ENCODE measurements around the gene FGF11. TPM values are rescaled to one million over a fixed set of nuclear protein-coding genes. Genes with fewer than 3 reads are reported as not detected.

FGF11 gene
- polyA plus RNA-seq, 2 of the 4 experiments (the other 2 are of a cell fraction) = 1.4 to 1.8 TPM

DNA sequence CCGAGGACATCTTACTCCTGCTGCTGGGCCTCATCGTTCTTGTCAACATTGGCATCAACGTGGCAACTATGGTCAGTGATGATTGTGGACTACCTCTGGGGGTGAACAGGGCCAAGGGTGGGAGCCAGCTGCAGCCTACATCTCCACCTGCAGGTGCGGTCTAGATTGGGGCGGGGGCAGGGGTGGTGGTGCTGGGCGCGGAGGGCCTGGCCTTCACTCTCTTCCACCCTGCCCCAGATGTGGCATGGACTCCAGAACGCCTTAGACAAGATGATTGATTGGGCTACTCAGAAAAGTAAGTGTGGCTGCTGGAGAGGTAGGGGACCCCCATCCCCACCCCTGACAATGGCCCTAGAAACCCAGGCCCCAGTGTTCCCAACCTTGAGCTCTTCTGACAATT lies 13.6 kb upstream of the FGF11 start:
- no peaks in the 10 kb centered on the region for H3K9me3 ChIP-seq
- CTCF ChIA-PET = interaction anchor here (0.5 to 5.7 kb wide), 5 partner anchors 10 to 135 kb away, joined by 3 to 50 read pairs (median 5); partner anchors contain the start of genes TMEM102 and TMEM95
- POLR2A ChIA-PET = interaction anchor here (1.1 to 1.9 kb wide), 2 partner anchors 10 to 22 kb away, joined by 4 to 9 read pairs; partner anchors contain the start of genes TMEM102 and TMEM256
- no peak overlapping the region for H3K4me3 ChIP-seq
- no peak overlapping the region for H3K4me2 ChIP-seq
- ATAC-seq = no peak
- WGBS (ENCODE audit: missing lambda C conversion rate) = 74% methylated on average over 8 of the region's 8 CpGs
- FAIRE-seq = no peak
- H3K4me1 ChIP-seq = no peaks in the 10 kb centered on the region
- no peak for DNase-seq (ENCODE audit: low read depth in 1 of 2, low spot score in 1 of 2)
- H3K27ac ChIP-seq = no peak overlapping the region
- TF ChIP-seq NPAS2 (CRISPR knock-in tag; IDR thresholded peaks at IDR 0.05; ENCODE audit: borderline replicate concordance) = no peak
- TF ChIP-seq, protein P1, sequence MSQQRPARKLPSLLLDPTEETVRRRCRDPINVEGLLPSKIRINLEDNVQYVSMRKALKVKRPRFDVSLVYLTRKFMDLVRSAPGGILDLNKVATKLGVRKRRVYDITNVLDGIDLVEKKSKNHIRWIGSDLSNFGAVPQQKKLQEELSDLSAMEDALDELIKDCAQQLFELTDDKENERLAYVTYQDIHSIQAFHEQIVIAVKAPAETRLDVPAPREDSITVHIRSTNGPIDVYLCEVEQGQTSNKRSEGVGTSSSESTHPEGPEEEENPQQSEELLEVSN (IDR thresholded peaks at IDR 0.05; ENCODE audit: borderline replicate concordance, low read depth) = no peak

DNA sequence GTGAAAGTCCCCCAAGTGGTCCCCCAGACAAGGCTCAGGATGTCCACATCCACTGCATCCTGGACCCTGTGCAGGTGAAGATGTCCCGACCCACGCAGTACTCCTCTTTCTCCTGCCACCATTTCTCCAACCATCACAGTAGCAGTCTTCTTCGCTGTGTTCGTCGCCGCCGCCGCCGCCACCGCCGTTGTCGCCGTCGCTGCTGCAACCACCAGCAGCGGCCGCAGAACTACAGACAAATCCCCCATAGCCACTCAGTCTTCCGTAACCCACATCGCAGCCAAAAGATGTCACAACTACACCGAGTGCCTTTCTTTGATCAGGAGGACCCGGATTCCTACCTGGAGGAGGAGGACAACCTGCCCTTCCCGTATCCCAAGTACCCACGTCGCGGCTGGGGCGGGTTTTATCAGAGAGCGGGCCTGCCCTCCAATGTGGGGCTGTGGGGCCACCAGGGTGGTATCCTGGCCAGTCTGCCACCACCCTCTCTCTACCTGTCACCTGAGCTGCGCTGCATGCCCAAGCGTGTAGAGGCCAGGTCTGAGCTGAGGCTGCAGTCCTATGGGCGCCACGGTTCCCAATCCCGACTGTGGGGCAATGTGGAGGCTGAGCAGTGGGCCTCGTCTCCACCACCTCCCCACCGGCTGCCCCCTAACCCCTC lies 13.0 kb upstream of the FGF11 start:
- WGBS (ENCODE audit: missing lambda C conversion rate) = 83% methylated on average over 27 of the region's 33 CpGs
- Histone ChIP-seq H3K4me2 (no peak overlapping the region), H3K4me1 (no peaks in the 10 kb centered on the region), H3K27ac (no peak overlapping the region), H3K4me3 (no peak overlapping the region), H3K9me3 (no peaks in the 10 kb centered on the region)
- FAIRE-seq (no peak), ATAC-seq (no peak), DNase-seq (ENCODE audit: low read depth in 1 of 2, low spot score in 1 of 2) (no peak)
- POLR2A ChIA-PET = interaction anchor here (1.9 kb wide), 1 partner anchor 9 kb away, joined by 9 read pairs; the partner anchor contains the start of gene TMEM102
- CTCF ChIA-PET = interaction anchor here (0.8 to 5.7 kb wide), 4 partner anchors 10 to 135 kb away, joined by 3 to 50 read pairs (median 8); partner anchors contain the start of genes TMEM102 and TMEM95
- no peak for TF ChIP-seq NPAS2 (CRISPR knock-in tag; IDR thresholded peaks at IDR 0.05; ENCODE audit: borderline replicate concordance)
- no peak for TF ChIP-seq TFCP2L1 (CRISPR knock-in tag; IDR thresholded peaks at IDR 0.05)
- no peak for TF ChIP-seq CBX2 (IDR thresholded peaks at IDR 0.05; ENCODE audit: borderline replicate concordance, low read depth)
- no peak for TF ChIP-seq SMC3 (IDR thresholded peaks at IDR 0.05)
- no peak for TF ChIP-seq NFE2L2 (conservative IDR thresholded peaks at IDR 0.05; ENCODE audit: low read length)
- no peak for TF ChIP-seq HMGXB4 (CRISPR knock-in tag; IDR thresholded peaks at IDR 0.05; ENCODE audit: borderline replicate concordance)
- TF ChIP-seq MYC (IDR thresholded peaks at IDR 0.05; ENCODE audit: borderline replicate concordance, low read length) = no peak
- no peak for TF ChIP-seq CTCF (IDR thresholded peaks at IDR 0.05)
- no peak for TF ChIP-seq HOXB13 (CRISPR knock-in tag; IDR thresholded peaks at IDR 0.05; ENCODE audit: low read depth)
- no peak for TF ChIP-seq ESRRA (IDR thresholded peaks at IDR 0.05; ENCODE audit: borderline replicate concordance, low read length)
- no peak for TF ChIP-seq RARB (CRISPR knock-in tag; IDR thresholded peaks at IDR 0.05)
- no peak for TF ChIP-seq POLR2A (IDR thresholded peaks at IDR 0.05; ENCODE audit: low read length)
- no peak for TF ChIP-seq ZFP36 (IDR thresholded peaks at IDR 0.05; ENCODE audit: borderline replicate concordance, partially characterized antibody)
- no peak for TF ChIP-seq MAX (IDR thresholded peaks at IDR 0.05)
- no peak for TF ChIP-seq ZC3H11A (IDR thresholded peaks at IDR 0.05)
- TF ChIP-seq, protein P1 (IDR thresholded peaks at IDR 0.05; ENCODE audit: borderline replicate concordance, low read depth) = no peak
